RWPE1 (cell line): ENCODE measurements around the gene ANKRD33B.

Experiments used
- CTCF ChIA-PET: fragments of 350-600 bp; sonication (Branson Sonifier 250); formaldehyde crosslinking; extraction: SDS; loops from one replicate; lab custom pipeline; 2021; lab: Yijun Ruan, JAX
- POLR2A ChIA-PET: fragments of 400-600 bp; formaldehyde crosslinking; extraction: SDS; loops from one replicate; lab custom pipeline; 2020; ENCODE audit warnings: antibody characterized with exemption; ENCODE audit not compliant: low non-redundant PET; lab: Yijun Ruan, JAX
- DNase-seq: peaks from one replicate; pipeline ENCODE4 v3.0.0; 2012; ENCODE audit warnings: low spot score
- H3K27ac ChIP-seq: fragments of 450-650 bp; 2 replicates; pipeline ENCODE4 v1.5.1; 2017
- CTCF ChIP-seq: fragments of 450-650 bp; conservative IDR thresholded peaks from 2 replicates; pipeline ENCODE4 v1.5.1; 2017; ENCODE audit warnings: low read depth, mild to moderate bottlenecking

Gene ANKRD33B

GRCh38 chr5:10577371-10578292 is 13.8 kb downstream of the ANKRD33B start:
- no peak for TF ChIP-seq CTCF
- POLR2A ChIA-PET, result no interaction called here
- H3K27ac ChIP-seq, result no peak overlapping the region
- CTCF ChIA-PET, result no interaction called here
- DNase-seq, result no peak

GRCh38 chr5:10578293-10578665 is 14.4 kb downstream of the ANKRD33B start:
- CTCF ChIA-PET, result no interaction called here
- H3K27ac ChIP-seq, result no peak overlapping the region
- POLR2A ChIA-PET, result no interaction called here

GRCh38 chr5:10578869-10579268 is 15.0 kb downstream of the ANKRD33B start:
- no peak overlapping the region for H3K27ac ChIP-seq
- ChIA-PET POLR2A (no interaction called here), CTCF (no interaction called here)
- no peak for DNase-seq
- TF ChIP-seq CTCF, result no peak

More at GRCh38 chr5:10578293-10578665, 14.4 kb downstream of the ANKRD33B start:
- TF ChIP-seq CTCF, result no peak
- DNase-seq, result no peak

GRCh38 chr5:10579536-10580521 is 16.0 kb downstream of the ANKRD33B start:
- no peak for DNase-seq
- ChIA-PET POLR2A (no interaction called here), CTCF (no interaction called here)
- H3K27ac ChIP-seq, result no peak overlapping the region
- no peak for TF ChIP-seq CTCF

- CTCF ChIA-PET, result no interaction called here
- TF ChIP-seq CTCF, result no peak
- H3K27ac ChIP-seq, result no peak overlapping the region
- DNase-seq, result no peak
- POLR2A ChIA-PET, result no interaction called here
These were observed 16.9 kb downstream of the ANKRD33B start for GRCh38 chr5:10580531-10581423.
